Breast epithelium (tissue), 3 donors: ENCODE results near the gene CPED1.

Experiments used
- POLR2A ChIP-seq: fragments of 450-650 bp; IDR thresholded peaks from one replicate; pipeline ENCODE4 v1.6.1; 2016; ENCODE audit warnings: antibody characterized with exemption, mild to moderate bottlenecking, moderate library complexity
- TF ChIP-seq, protein P1 (sequence below), 3 donors: fragments of 450-650 bp; IDR thresholded peaks; one replicate each; pipeline ENCODE4 v1.5.1; 2016 to 2017; ENCODE audit warnings: antibody characterized with exemption in 3 of 3, mild to moderate bottlenecking in 3 of 3, moderate library complexity in 3 of 3

DNA sequence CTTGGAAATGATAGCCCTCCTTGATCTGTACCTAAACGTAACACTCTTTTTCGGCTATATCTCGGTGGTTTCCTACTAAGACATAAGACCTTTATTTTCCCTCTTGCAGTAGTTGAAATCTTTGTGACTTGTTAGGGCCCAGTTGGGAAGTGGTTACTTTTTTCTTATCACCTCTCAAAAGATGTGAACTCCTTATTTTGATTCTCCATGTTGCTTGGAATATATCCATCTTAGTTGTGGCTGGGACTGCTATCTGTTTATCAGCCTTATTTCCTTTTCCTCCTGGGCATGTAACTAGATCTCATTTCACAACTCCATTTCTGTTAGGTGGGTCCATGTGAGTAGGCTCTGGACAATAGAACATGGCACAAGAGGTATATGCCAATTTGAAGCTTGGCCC, 4.1 kb upstream of the CPED1 start:
- no peak for TF ChIP-seq POLR2A
- TF ChIP-seq, protein P1, sequence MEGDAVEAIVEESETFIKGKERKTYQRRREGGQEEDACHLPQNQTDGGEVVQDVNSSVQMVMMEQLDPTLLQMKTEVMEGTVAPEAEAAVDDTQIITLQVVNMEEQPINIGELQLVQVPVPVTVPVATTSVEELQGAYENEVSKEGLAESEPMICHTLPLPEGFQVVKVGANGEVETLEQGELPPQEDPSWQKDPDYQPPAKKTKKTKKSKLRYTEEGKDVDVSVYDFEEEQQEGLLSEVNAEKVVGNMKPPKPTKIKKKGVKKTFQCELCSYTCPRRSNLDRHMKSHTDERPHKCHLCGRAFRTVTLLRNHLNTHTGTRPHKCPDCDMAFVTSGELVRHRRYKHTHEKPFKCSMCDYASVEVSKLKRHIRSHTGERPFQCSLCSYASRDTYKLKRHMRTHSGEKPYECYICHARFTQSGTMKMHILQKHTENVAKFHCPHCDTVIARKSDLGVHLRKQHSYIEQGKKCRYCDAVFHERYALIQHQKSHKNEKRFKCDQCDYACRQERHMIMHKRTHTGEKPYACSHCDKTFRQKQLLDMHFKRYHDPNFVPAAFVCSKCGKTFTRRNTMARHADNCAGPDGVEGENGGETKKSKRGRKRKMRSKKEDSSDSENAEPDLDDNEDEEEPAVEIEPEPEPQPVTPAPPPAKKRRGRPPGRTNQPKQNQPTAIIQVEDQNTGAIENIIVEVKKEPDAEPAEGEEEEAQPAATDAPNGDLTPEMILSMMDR (IDR thresholded peaks at IDR 0.05), result no peak
